Measurements from ENCODE around the gene GPRIN3. TPM values are rescaled to one million over a fixed set of nuclear protein-coding genes. Genes with fewer than 3 reads are reported as not detected.

Gene GPRIN3
- total and polyA plus RNA-seq, 8 donors = 1.6 to 14.1 (median 2.5) TPM

DNA sequence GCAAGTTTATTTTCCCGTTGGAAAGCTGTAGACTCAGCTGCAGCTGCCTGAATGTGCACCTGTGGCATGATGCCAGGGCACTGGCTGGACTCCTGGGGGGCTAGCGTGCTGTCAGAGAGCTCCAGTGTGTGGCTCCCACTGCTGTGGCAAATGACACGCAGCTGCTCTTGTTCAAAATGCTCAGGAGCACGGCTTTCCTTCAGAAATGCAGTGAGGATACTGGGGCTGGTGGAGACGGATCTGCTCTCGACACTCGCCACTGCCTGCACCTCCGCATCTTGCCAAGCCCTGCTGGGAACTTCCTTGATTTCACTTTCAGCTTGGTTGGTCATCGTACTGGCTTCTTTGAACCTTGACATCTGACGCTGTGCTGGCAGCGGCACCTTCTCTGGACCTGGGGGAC, 58.7 kb downstream of the GPRIN3 start:
- Histone ChIP-seq H3K4me1 (no peaks in the 10 kb centered on the region), H3K27ac (no peak overlapping the region), H3K36me3 (peaks cover 0 to 18% of the 10 kb centered on the region in 2 donors), H3K4me3 (no peak overlapping the region), H3K9me3 (no peaks in the 10 kb centered on the region), H3K27me3 (no peaks in the 10 kb centered on the region)
- no peak for ATAC-seq
- intact Hi-C loops (cut with DNase I) = no loop called here
- DNase-seq = no peak
- TF ChIP-seq, protein P1, sequence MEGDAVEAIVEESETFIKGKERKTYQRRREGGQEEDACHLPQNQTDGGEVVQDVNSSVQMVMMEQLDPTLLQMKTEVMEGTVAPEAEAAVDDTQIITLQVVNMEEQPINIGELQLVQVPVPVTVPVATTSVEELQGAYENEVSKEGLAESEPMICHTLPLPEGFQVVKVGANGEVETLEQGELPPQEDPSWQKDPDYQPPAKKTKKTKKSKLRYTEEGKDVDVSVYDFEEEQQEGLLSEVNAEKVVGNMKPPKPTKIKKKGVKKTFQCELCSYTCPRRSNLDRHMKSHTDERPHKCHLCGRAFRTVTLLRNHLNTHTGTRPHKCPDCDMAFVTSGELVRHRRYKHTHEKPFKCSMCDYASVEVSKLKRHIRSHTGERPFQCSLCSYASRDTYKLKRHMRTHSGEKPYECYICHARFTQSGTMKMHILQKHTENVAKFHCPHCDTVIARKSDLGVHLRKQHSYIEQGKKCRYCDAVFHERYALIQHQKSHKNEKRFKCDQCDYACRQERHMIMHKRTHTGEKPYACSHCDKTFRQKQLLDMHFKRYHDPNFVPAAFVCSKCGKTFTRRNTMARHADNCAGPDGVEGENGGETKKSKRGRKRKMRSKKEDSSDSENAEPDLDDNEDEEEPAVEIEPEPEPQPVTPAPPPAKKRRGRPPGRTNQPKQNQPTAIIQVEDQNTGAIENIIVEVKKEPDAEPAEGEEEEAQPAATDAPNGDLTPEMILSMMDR (IDR thresholded peaks at IDR 0.05) = no peak

DNA sequence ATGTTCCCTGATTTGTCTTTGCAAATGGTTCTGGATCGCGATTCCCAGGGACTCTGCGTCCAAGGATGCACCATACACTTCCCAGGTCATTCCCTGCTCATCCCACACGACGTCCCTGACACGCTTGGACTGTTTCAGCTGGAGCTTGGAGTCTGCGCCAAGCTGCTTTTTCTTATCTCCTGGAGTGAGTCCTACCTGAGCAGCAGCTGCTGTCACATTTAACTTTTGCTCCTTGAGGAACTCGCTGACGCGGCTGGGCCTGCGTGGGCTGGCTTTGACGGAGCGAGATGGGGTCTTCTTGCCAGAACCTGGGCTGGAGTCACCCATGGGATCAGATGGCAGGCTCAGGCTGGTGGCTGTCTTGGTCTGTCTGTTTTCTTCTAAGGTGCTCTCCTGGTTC, 59.6 kb downstream of the GPRIN3 start:
- TF ChIP-seq, protein P1 (IDR thresholded peaks at IDR 0.05) = no peak
- H3K4me1 ChIP-seq = no peaks in the 10 kb centered on the region
- DNase-seq (no peak), ATAC-seq (no peak)
- no peaks in the 10 kb centered on the region for H3K9me3 ChIP-seq
- no peaks in the 10 kb centered on the region for H3K27me3 ChIP-seq
- H3K27ac ChIP-seq = no peak overlapping the region
- intact Hi-C loops (cut with DNase I) = no loop called here
- peaks cover 0 to 18% of the 10 kb centered on the region in 2 donors for H3K36me3 ChIP-seq
- H3K4me3 ChIP-seq = no peak overlapping the region

DNA sequence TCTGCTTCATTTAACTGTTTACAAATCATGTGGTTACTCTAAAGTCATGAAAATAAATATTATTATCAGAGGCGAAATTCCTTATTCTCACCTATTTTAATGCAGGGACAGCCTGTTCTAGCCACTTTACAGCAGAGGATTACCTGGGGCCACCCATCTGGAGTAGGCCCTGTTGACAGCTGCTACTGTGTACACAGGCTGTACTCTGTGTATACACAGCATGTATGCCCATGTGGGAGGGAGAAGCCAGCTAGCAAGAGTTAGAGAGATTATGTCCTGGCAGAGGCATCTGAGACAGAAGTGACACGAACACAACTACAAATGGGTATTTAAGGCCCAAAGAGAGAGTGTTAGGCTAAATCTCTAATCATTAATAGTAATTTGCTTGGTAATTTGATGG, 62.1 kb downstream of the GPRIN3 start:
- ATAC-seq = peak; percentile 29
- Histone ChIP-seq H3K4me1 (no peaks in the 10 kb centered on the region), H3K27me3 (no peaks in the 10 kb centered on the region), H3K27ac (no peak overlapping the region), H3K4me3 (no peak overlapping the region), H3K9me3 (no peaks in the 10 kb centered on the region), H3K36me3 (peaks cover 0 to 18% of the 10 kb centered on the region in 2 donors)
- TF ChIP-seq, protein P1 (IDR thresholded peaks at IDR 0.05) = no peak
- DNase-seq = no peak
- intact Hi-C loops (cut with DNase I) = no loop called here

DNA sequence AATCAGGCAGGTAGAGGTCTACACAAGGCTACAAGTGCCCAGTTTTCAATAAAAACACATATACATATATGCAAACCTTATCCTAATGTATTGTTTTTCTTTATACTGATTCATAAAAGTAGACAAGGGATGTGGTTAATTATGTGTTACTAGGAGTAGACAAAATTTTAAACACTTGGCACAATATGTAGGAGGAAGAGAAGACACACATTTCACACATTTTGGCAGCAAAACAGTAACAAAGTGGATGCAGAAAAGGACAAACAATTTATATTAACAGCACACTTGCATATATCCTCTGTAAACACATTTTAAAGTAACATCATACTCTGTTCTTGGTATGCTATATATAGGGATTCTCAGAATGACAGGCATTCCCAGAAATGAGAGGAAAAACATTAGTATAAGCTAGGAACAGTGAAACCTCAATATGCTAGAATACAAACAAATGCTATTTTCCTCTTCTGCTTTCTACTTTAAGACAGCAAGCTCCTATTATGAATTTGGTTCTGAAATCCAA, 63.8 kb downstream of the GPRIN3 start:
- TF ChIP-seq, protein P1 (IDR thresholded peaks at IDR 0.05) = no peak
- H3K36me3 ChIP-seq = peaks cover 0 to 8% of the 10 kb centered on the region in 2 donors
- no peaks in the 10 kb centered on the region for H3K27me3 ChIP-seq
- ATAC-seq = no peak
- H3K4me1 ChIP-seq = no peaks in the 10 kb centered on the region
- intact Hi-C loops (cut with DNase I) = no loop called here
- no peaks in the 10 kb centered on the region for H3K9me3 ChIP-seq
- H3K4me3 ChIP-seq = no peak overlapping the region
- no peak for DNase-seq
- no peak overlapping the region for H3K27ac ChIP-seq

DNA sequence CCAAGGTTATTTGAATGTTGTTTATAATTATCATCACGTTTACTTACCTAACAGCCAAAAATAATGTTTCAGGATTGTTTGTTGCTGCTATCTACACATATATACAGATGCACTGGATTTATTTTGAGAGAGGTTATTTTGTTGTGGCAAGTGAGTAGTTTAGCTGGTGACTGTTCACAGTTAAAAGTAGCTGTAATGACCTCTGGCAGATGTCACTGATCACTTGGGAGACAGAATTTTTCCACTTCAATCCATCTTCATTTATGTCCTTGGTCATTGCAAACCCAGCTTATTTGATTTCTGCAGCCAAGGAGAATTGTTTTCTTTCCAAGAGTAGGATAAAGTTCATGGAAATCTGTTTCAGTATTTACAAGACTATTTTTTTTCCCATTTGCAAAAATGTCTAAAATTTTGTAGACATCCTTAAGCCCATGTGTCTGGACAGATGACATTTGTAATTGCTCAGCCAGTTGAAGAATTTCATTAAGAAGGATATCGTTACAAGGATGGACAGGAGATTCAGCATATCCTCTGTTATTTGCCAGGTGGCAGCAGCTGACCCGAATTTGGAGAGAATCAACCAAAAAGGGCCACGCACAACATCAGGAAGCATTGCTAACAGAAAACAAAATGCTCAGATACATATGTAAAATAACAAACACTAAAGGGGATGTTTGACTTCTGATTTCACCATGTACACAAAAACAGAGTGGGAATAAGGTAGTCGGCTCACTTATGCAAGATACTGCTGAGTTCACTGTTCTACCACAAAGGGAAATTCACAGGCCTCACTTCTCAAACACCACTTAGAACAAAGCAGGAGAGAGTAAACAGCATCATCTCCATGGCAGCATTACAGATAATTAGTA, 64.5 kb downstream of the GPRIN3 start:
- H3K27ac ChIP-seq = no peak overlapping the region
- no peaks in the 10 kb centered on the region for H3K4me1 ChIP-seq
- no peaks in the 10 kb centered on the region for H3K27me3 ChIP-seq
- intact Hi-C loops (cut with DNase I) = no loop called here
- no peak overlapping the region for H3K4me3 ChIP-seq
- H3K36me3 ChIP-seq = peaks cover 0 to 2% of the 10 kb centered on the region in 2 donors
- peak; percentile 33 for ATAC-seq
- H3K9me3 ChIP-seq = no peaks in the 10 kb centered on the region
- TF ChIP-seq, protein P1 (IDR thresholded peaks at IDR 0.05) = no peak
- no peak for DNase-seq

All from left lung (tissue), 10 donors.